HepG2 (cell line): Measurements from ENCODE around the gene SORBS2. TPM values are rescaled to one million over a fixed set of nuclear protein-coding genes. Genes with fewer than 3 reads are reported as not detected.

Source experiments
- ATF2 ChIP-seq: sonication (generic); formaldehyde crosslinking; IDR thresholded peaks from 2 replicates; pipeline ENCODE4 v1.4.0; 2020; ENCODE audit warnings: missing genetic modification reagents
- BRD4 ChIP-seq: sonication (generic); formaldehyde crosslinking; IDR thresholded peaks from 2 replicates; pipeline ENCODE4 v1.4.0; 2020; ENCODE audit warnings: missing genetic modification reagents
- ELF3 ChIP-seq: IDR thresholded peaks from 2 replicates; pipeline ENCODE4 v1.6.1; 2016; ENCODE audit warnings: missing genetic modification reagents, missing compliant biosample characterization
- GFI1 ChIP-seq: sonication (generic); formaldehyde crosslinking; IDR thresholded peaks from 2 replicates; pipeline ENCODE4 v1.5.0; 2020; ENCODE audit warnings: missing genetic modification reagents, mild to moderate bottlenecking, borderline replicate concordance
- HOXA5 ChIP-seq: sonication (generic); formaldehyde crosslinking; IDR thresholded peaks from 2 replicates; pipeline ENCODE4 v1.4.0; 2020; ENCODE audit warnings: missing genetic modification reagents
- KDM6A ChIP-seq: IDR thresholded peaks from 2 replicates; pipeline ENCODE4 v1.6.1; 2016; ENCODE audit warnings: low read depth
- KLF16 ChIP-seq, 2 experiments: sonication (generic) in 1 of 2; formaldehyde crosslinking in 1 of 2; IDR thresholded peaks; 2 replicates each; pipeline versions ENCODE4 v1.6.1 to v1.8.0; 2016 to 2023; ENCODE audit warnings: missing genetic modification reagents in 2 of 2, missing compliant biosample characterization in 1 of 2
- MIER2 ChIP-seq: IDR thresholded peaks from 2 replicates; pipeline ENCODE4 v1.6.1; 2016; ENCODE audit warnings: missing biosample characterization, missing genetic modification reagents
- MIXL1 ChIP-seq: IDR thresholded peaks from 2 replicates; pipeline ENCODE4 v1.6.1; 2016
- NBN ChIP-seq: fragments of 450-650 bp; conservative IDR thresholded peaks from 2 replicates; pipeline ENCODE4 v1.6.1; 2017
- PBX3 ChIP-seq: sonication (generic); formaldehyde crosslinking; IDR thresholded peaks from 2 replicates; pipeline ENCODE4 v1.8.1; 2023; ENCODE audit warnings: missing genetic modification reagents, inconsistent platforms, borderline replicate concordance
- POLR2AphosphoS5 ChIP-seq: IDR thresholded peaks from 2 replicates; pipeline ENCODE4 v1.6.1; 2012; ENCODE audit warnings: low read depth, low read length
- SMYD3 ChIP-seq: sonication (generic); formaldehyde crosslinking; IDR thresholded peaks from 2 replicates; pipeline ENCODE4 v1.8.1; 2023; ENCODE audit warnings: mild to moderate bottlenecking, missing genetic modification reagents
- TEF ChIP-seq: sonication (generic); formaldehyde crosslinking; IDR thresholded peaks from 2 replicates; pipeline ENCODE4 v1.5.0; 2020; ENCODE audit warnings: missing genetic modification reagents
- ZBTB38 ChIP-seq: sonication (generic); formaldehyde crosslinking; IDR thresholded peaks from 2 replicates; pipeline ENCODE4 v1.5.1; 2020; ENCODE audit warnings: mild to moderate bottlenecking, missing genetic modification reagents
- ZNF503 ChIP-seq: sonication (generic); formaldehyde crosslinking; IDR thresholded peaks from 2 replicates; pipeline ENCODE4 v1.4.0; 2020; ENCODE audit warnings: missing genetic modification reagents
- ZNF704 ChIP-seq: sonication (generic); formaldehyde crosslinking; IDR thresholded peaks from 2 replicates; pipeline ENCODE4 v1.8.1; 2023; ENCODE audit warnings: mild to moderate bottlenecking, inconsistent platforms, moderate library complexity, missing genetic modification reagents, borderline replicate concordance
- ZXDC ChIP-seq: sonication (generic); formaldehyde crosslinking; IDR thresholded peaks from 2 replicates; pipeline ENCODE4 v1.5.0; 2020; ENCODE audit warnings: mild to moderate bottlenecking, missing genetic modification reagents
- polyA plus RNA-seq, 8 experiments: library from polyadenylated mRNA; depleted of rRNA in 3 of 8; stranded (reverse) in 7 of 8; unstranded in 1 of 8; fragments of >200 nt; fragmentation: Illumina TruSeq in 4 of 8; extraction: Trizol in 4 of 8; gene quantifications; 2 replicates each; pipeline versions ENCODE4 v1.2.1 to v1.2.3, GENCODE V29; 2011 to 2016; ENCODE audit warnings: low read depth in 4 of 8, missing spikeins in 1 of 8, mixed read lengths in 1 of 8; ENCODE audit not compliant: insufficient read depth in 1 of 8
- total RNA-seq, 5 experiments: library from RNA; depleted of rRNA; stranded (reverse); fragments of >200 nt; fragmentation: Illumina TruSeq; extraction: Trizol; gene quantifications; 2 replicates each; pipeline ENCODE4 v1.2.3, GENCODE V29; 2016; ENCODE audit warnings: low read depth in 1 of 5

SORBS2 gene
- total and polyA plus RNA-seq, 2 of the 13 experiments (the other 11 are each of a cell fraction or from before 2014, with no cell fraction given), result 25.0 to 80.5 TPM

GRCh38 chr4:185810746-185811508, 1.1 kb downstream of the SORBS2 start (continued):
- no peak for TF ChIP-seq ZNF704
- 0 out of 2 replicates have a peak, but pooled peaks have one; percentile 43 for TF ChIP-seq PBX3 (CRISPR knock-in tag)
- peak; percentile 45; the same call in 1 of the 2 replicates for TF ChIP-seq ZXDC (CRISPR knock-in tag)
- TF ChIP-seq MIER2, result 0 out of 2 replicates have a peak, but pooled peaks have one; percentile 18
- peak; percentile 88 for TF ChIP-seq GFI1 (CRISPR knock-in tag)
- TF ChIP-seq MIXL1 (CRISPR knock-in tag), result peak; percentile 60; the same call in 1 of the 2 replicates
- no peak for TF ChIP-seq SMYD3 (CRISPR knock-in tag)
- TF ChIP-seq ATF2 (CRISPR knock-in tag), result peak; percentile 34; the same call in 1 of the 2 replicates
- TF ChIP-seq ZBTB38 (CRISPR knock-in tag), result 0 out of 2 replicates have a peak, but pooled peaks have one; percentile 18
- peak; percentile 52 for TF ChIP-seq POLR2AphosphoS5
- TF ChIP-seq BRD4 (CRISPR knock-in tag), result peak; percentile 60
- peak; percentile 50; the same call in 1 of the 2 replicates for TF ChIP-seq ELF3
- no peak for TF ChIP-seq NBN
- 0 out of 2 replicates have a peak, but pooled peaks have one; percentile 27 for TF ChIP-seq TEF (CRISPR knock-in tag)
- TF ChIP-seq KLF16 (CRISPR knock-in tag; IDR thresholded peaks at IDR 0.05), result peak in 1 of 2 experiments; percentile 19; a peak in 1 of 4 replicates
- peak; percentile 90 for TF ChIP-seq ZNF503 (CRISPR knock-in tag)
- peak; percentile 49; the same call in 1 of the 2 replicates for TF ChIP-seq HOXA5 (CRISPR knock-in tag)
- peak; percentile 30; the same call in 1 of the 2 replicates for TF ChIP-seq KDM6A
